NT2/D1 (cell line): ENCODE measurements around the gene OVAAL.

Experiments used
- SUZ12 ChIP-seq: IDR thresholded peaks from 2 replicates; pipeline ENCODE4 v1.6.1; 2011; ENCODE audit not compliant: insufficient read length, insufficient read depth; ENCODE audit errors: extremely low read depth
- YY1 ChIP-seq: IDR thresholded peaks from 2 replicates; pipeline ENCODE4 v1.6.1; 2011; ENCODE audit not compliant: insufficient read length, insufficient read depth
- ZNF274 ChIP-seq: IDR thresholded peaks from 2 replicates; pipeline ENCODE4 v1.6.1; 2011; ENCODE audit warnings: mild to moderate bottlenecking, low read depth, low read length

- TF ChIP-seq ZNF274: no peak
- no peak for TF ChIP-seq YY1
- no peak for TF ChIP-seq SUZ12
Observed at GRCh38 chr1:180548686-180549317, 10.0 kb upstream of the OVAAL start.
